AG08395 (cell line): Measurements from ENCODE around the gene SRPK2.
"Not testable (repeated sequence)": the region's sequence is repeated elsewhere in the genome, so short reads cannot be mapped to it uniquely, and the experiment has no call there.

Experiments used
- DNase-seq: peaks from one replicate; pipeline ENCODE4 v3.0.0; 2012; ENCODE audit warnings: mixed read lengths, low spot score

The SRPK2 gene

GRCh38 chr7:105376908-105377533 lies 11.7 kb downstream of the SRPK2 start:
- DNase-seq, result no peak

DNA sequence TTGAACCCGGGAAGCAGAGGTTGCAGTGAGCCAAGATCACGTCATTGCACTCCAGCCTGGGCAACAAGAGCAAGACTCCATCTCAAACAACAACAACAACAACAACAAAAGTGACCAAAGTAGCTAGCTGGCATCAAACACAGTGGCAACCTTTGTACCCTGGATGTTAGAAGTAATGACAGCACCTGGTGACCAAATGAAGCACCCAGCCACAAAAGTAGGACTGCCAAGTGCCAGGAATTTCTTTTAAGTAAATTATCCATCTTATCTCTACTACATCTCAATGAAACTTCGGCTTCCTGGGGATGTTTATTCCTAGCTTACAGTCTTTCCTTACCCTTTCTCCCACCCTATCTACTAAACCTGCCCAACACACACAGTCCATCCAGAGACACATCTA lies 18.8 kb downstream of the SRPK2 start:
- no peak for DNase-seq

DNA sequence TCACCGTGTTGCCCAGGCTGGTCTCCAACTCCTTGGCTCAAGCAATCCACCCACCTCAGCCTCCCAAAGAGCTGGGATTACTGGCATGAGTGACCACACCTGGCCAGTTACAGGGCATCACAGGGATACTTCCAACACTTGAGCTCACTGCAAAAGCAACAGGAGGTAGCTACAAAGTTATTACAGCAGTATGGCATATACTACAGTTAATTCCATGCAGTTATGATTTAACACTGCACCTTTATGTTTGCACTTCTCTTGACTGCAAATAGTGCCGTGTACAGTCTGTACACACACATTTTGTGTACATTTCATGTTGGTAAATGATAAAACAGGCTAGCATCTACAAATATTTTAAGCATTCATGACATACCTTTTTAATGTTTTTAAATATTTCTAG lies 21.3 kb downstream of the SRPK2 start:
- no peak for DNase-seq

DNA sequence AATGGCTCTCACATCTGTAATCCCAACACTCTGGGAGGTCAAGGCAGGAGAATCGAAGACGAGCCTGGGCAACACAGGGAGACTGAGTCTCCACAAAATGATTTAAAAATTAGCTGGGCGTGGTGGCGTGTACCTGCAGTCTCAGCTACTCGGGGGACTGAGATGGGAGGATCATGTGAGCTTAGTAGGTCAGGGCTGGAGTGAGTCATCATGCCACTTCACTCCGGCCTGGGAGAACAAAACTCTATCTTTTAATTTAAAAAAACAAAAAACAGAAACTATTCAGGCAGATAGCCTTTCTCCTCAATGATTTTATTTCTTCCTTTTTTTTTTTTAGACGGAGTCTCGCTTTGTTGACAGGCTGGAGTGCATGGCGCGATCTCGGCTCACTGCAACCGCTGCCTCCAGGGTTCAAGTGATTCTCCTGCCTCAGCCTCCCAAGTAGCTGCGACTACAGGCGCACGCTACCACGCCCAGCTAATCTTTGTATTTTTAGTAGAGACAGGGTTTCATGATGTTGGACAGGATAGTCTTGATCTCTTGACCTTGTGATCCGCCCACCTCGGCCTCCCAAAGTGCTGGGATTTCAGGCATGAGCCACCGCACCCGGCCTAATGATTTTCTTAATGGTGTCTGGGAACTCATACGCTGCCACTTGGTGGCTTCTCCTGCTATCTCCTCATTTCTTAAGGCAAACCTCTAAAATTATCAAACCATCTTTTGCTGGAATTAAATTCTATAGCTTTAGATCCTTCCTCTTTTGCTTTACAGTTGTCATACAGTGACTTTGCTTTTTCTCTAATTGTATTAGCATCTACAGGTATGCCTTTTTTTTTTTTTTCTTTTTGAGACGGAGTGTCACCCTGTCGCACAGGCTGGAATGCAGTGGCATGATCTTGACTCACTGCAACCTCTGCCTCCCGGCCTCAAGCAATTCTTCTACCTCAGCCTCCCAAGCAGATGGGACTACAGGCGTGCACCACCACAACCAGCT lies 22.9 kb downstream of the SRPK2 start:
- no peak for DNase-seq

DNA sequence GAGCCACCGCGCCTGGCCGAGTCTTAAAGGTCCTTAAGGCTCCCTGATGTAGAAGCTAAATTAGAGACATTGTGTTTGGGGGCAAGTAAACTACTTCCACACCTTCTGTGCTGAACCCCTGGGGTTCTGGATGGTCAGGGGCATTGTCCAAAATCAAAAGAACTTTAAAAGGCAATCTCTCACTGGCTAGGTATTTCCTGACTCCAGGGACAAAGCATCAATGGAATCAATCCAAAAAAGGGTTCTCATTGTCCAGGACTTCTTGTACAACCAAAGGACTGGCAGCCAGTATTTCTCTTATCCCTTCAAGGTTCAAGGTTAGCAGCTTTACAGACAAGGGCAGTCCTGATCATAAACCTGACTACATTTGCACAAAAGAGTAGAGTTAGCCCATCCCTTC lies 24.0 kb downstream of the SRPK2 start:
- no peak for DNase-seq

DNA sequence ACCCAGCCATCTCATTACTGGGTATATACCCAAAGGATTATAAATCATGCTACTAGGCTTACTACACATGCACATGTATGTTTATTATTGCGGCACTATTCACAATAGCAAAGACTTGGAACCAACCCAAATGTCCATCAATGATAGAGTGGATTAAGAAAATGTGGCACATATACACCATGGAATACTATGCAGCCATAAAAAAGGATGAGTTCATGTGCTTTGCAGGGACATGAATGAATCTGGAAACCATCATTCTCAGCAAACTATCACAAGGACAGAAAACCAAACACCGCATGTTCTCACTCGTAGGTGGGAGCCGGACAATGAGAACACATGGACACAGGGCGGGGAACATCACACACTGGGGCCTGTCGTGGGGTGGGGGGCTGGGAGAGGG lies 25.1 kb downstream of the SRPK2 start:
- not testable (repeated sequence) for DNase-seq

DNA sequence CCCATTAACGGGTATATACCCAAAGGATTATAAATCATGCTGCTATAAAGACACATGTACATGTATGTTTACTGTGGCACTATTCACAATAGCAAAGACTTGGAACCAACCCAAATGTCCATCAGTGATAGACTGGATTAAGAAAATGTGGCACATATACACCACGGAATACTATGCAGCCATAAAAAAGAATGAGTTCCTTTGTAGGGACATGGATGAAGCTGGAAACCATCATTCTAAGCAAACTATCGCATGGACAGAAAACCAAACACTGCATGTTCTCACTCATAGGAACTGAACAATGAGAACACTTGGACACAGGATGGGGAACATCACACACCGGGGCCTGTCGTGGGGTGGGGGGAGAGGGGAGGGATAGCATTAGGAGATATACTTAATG lies 26.0 kb downstream of the SRPK2 start:
- DNase-seq, result not testable (repeated sequence)

DNA sequence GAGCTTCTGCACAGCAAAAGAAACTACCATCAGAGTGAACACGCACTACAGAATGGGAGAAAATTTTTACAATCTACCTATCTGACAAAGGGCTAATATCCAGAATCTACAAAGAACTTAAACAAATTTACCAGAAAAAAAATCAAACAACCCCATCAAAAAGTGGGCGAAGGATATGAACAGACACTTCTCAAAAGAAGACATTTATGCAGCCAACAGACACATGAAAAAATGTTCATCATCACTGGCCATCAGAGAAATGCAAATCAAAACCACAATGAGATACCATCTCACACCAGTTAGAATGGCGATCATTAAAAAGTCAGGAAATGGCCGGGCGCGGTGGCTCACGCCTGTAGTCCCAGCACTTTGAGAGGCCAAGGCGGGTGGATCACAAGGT lies 26.7 kb downstream of the SRPK2 start:
- not testable (repeated sequence) for DNase-seq

DNA sequence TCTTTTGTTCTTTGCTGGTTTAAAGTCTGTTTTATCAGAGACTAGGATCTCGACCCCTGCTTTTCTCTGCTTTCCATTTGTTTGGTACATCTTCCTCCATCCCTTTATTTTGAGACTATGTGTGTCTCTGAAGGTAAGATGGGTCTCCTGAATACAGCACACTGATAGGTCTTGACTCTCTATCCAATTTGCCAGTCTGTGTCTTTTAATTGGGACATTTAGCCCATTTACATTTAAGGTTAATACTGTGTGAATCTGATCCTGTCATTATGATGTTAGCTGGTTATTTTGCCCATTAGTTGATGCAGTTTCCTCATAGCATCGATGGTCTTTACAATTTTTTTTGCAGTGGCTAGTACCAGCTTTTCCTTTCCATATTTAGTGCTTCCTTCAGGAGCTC lies 28.6 kb downstream of the SRPK2 start:
- not testable (repeated sequence) for DNase-seq

DNA sequence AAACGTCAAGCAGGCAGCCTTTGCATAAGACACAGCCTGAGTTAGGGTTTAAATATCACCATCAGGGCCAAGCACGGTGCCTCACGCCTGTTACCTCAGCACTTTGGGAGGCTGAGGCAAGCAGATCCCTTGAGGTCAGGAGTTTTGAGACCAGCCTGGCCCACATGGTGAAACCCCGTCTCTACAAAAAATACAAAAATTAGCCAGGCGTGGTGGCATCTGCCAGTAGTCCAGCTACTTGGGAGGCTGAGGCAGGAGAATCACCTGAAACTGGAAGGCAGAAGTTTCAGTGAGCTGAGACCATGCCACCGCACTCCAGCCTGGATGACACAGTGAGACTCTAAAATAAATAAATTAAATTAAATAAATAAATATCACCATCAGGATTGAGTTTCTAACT lies 33.0 kb downstream of the SRPK2 start:
- no peak for DNase-seq

DNA sequence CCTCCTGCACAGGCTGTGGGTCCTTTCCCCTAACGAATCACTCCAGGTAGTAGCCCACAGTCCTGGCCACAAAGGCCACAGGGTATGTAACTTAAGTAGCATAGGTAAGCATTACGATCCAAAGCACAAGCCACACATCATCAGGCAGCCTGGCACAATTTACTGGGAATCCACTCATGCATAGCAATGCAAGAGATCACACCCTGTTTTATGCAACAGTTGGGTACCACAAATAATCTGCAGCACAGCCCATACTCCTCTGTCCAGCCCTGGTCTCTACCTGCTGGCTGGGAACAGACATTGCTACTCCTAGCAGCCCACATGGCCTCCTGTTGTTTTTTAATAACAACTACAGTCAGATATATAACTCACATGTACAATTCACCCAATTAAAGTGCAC lies 34.3 kb downstream of the SRPK2 start:
- no peak for DNase-seq

DNA sequence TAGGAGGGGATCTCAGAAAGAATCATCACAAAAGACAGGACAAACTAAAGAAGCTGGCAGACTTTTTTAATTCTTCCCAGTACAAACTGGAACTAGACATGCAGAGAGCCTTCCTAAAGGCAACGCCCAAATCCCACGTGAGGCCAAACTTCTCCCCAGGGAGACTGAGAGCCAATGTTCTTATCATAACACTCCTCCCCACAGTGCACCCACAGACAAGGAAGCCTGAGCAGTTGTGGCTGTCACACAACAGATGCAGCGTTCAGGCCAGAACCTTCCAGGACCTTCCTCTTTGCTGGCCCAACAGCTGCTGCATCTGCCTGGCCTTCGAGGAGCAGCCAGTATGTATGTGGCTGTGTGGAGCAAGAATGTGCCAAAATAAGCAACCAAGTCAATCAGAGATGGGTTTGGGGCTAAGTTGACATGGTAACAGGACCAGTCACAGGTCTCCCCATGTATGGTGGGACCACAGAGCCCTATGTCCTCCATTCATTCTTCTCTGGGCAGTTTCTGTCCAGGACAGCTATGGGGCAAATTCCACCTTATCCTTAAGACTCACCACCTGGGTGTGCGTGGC lies 34.9 kb downstream of the SRPK2 start:
- peak; percentile 27 for DNase-seq

GRCh38 chr7:105352901-105353668 lies 35.6 kb downstream of the SRPK2 start:
- DNase-seq, result no peak

- DNase-seq, result peak; percentile 77
These were observed 36.6 kb downstream of the SRPK2 start for GRCh38 chr7:105352018-105352612.

GRCh38 chr7:105350906-105351305 lies 37.8 kb downstream of the SRPK2 start:
- no peak for DNase-seq

DNA sequence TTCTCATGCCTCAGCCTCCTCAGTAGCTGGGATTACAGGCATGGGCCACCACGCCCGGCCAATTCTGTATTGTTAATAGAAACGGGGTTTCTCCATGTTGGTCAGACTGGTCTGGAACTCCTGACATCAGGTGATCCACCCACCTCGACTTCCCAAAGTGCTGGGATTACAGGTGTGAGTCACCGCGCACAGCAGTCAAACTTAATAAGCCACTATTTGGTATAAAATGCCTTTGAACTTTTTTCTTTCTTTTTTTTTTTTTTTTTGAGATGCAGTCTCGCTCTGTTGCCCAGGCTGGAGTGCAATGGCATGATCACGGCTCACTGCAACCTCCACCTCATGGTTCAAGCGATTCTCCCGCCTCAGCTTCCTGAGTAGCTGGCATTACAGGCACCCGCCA lies 40.5 kb downstream of the SRPK2 start:
- DNase-seq, result not testable (repeated sequence)

DNA sequence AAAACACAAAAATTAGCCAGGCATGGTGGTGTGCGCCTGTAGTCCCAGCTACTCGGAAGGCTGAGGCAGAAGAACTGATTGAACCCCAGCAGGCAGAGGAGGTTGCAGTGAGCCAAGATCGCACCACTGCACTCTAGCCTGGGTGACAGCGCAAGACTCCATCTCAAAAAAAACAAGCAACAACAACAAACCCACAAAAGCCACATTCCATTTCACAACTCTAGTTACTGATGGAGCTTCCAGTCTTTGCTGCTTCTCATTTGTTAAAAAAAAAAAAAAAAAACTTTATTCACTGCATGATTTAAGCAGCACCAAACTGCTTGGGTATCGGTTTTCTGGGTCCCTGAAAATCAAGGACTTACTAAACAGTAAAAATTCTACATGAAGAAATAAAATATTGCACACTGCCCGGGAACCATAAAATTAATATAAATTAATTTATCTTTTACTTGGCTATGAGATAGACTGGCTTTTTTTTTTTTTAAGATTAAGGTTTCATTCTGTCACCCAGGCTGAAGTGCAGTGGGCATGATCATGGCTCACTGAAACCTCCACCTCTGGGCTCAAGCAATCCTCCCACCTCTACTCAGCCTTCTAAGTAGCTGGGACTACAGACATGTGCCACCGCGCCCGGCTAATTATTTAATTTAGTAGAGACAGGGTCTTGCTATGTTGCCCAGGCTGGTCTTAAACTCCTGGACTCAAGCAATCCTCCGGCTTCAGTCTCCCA lies 42.0 kb downstream of the SRPK2 start:
- DNase-seq, result no peak

GRCh38 chr7:105346138-105346537 lies 42.6 kb downstream of the SRPK2 start:
- DNase-seq, result no peak

DNA sequence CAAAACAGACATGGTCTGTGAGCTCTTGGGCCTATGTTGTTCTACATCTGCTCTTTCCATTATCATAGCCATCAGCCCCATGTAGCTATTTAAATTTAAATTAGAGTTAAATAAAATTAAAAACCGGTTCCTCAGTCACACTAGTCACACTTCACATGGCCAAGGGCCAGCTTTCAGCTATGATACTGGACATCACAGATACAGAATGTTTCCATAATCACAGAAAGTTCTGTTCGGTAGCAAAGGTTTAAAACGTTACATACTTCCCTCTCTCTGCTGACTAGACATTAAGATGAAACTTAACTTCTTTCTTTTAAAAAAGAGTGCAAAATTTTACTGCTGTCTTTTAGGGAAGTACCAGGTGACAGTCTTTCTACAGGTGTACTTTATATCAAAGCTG lies 43.0 kb downstream of the SRPK2 start:
- no peak for DNase-seq

- DNase-seq, result no peak
These were observed 43.7 kb downstream of the SRPK2 start for GRCh38 chr7:105345003-105345402.
